Parathyroid adenoma (tissue), 2 donors: ENCODE data around the gene PAX7.
"Not testable (repeated sequence)": the region's sequence is repeated elsewhere in the genome, so short reads cannot be mapped to it uniquely, and the experiment has no call there.

Source experiments
- H2AFZ ChIP-seq: fragments of 300-600 bp; sonication (generic); one replicate; pipeline ENCODE4 v1.7.0; 2017; ENCODE audit warnings: antibody characterized with exemption, mild to moderate bottlenecking
- H3K27ac ChIP-seq: fragments of 300-600 bp; sonication (generic); one replicate; pipeline ENCODE4 v1.7.0; 2017
- H3K27me3 ChIP-seq: fragments of 300-600 bp; sonication (generic); one replicate; pipeline ENCODE4 v1.7.0; 2017; ENCODE audit warnings: low read length; ENCODE audit not compliant: control insufficient read depth, insufficient read depth
- H3K36me3 ChIP-seq: fragments of 300-600 bp; sonication (generic); one replicate; pipeline ENCODE4 v1.7.0; 2017; ENCODE audit warnings: low read length; ENCODE audit not compliant: control insufficient read depth, insufficient read depth
- H3K4me1 ChIP-seq: fragments of 300-600 bp; sonication (generic); one replicate; pipeline ENCODE4 v1.7.0; 2017; ENCODE audit warnings: control low read depth
- H3K4me2 ChIP-seq: fragments of 300-600 bp; sonication (generic); one replicate; pipeline ENCODE4 v1.7.0; 2017; ENCODE audit warnings: low read length
- H3K4me3 ChIP-seq: fragments of 300-600 bp; sonication (generic); one replicate; pipeline ENCODE4 v1.7.0; 2017; ENCODE audit warnings: low read depth, low read length
- H3K79me2 ChIP-seq: fragments of 300-600 bp; sonication (generic); one replicate; pipeline ENCODE4 v1.7.0; 2017; ENCODE audit warnings: control low read depth
- H3K9ac ChIP-seq: fragments of 300-600 bp; sonication (generic); one replicate; pipeline ENCODE4 v1.7.0; 2017; ENCODE audit warnings: mild to moderate bottlenecking
- H3K9me3 ChIP-seq: fragments of 300-600 bp; sonication (generic); one replicate; pipeline ENCODE4 v1.7.0; 2017; ENCODE audit warnings: low read length; ENCODE audit not compliant: control insufficient read depth
- CTCF ChIP-seq: fragments of 300-600 bp; sonication (generic); IDR thresholded peaks from one replicate; pipeline ENCODE4 v1.7.0; 2017; ENCODE audit warnings: antibody characterized with exemption, mild to moderate bottlenecking
- donor health status: primary hyperparathyroidism.

PAX7 gene

GRCh38 chr1:18765725-18766124 is 135.1 kb downstream of the PAX7 start:
- no peaks in the 10 kb centered on the region for H3K27me3 ChIP-seq

DNA sequence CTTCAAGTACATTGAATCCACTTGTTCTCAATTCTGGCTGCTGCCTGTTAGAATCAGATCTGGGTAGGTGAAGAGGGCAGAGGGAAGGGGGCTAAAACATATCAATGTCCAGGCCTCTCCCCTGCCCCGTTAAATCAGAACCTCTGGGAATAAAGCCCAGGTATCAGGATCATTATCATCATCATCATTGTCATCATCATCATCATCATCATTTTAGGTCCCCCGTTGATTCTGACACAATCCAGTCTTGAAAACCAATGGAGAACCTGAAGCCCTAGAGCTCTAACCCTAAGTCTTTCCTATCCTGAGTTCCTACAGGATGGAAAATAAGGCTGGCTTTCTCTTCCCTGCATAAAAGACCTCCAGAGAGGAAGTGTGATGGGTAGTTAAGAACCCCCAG is 135.7 kb downstream of the PAX7 start:
- Histone ChIP-seq H3K36me3 (no peaks in the 10 kb centered on the region), H3K4me3 (no peak overlapping the region), H3K9ac (no peak overlapping the region), H2AFZ (no peak overlapping the region), H3K27me3 (no peaks in the 10 kb centered on the region), H3K9me3 (no peaks in the 10 kb centered on the region), H3K4me2 (no peak overlapping the region), H3K27ac (no peak overlapping the region), H3K4me1 (no peaks in the 10 kb centered on the region), H3K79me2 (no peaks in the 10 kb centered on the region)
- no peak for TF ChIP-seq CTCF

More at GRCh38 chr1:18765725-18766124, 135.1 kb downstream of the PAX7 start:
- H2AFZ ChIP-seq, result no peak overlapping the region
- H3K9me3 ChIP-seq, result no peaks in the 10 kb centered on the region
- no peak overlapping the region for H3K4me2 ChIP-seq
- no peaks in the 10 kb centered on the region for H3K4me1 ChIP-seq
- H3K79me2 ChIP-seq, result no peaks in the 10 kb centered on the region
- no peak overlapping the region for H3K9ac ChIP-seq
- no peak overlapping the region for H3K27ac ChIP-seq
- no peak overlapping the region for H3K4me3 ChIP-seq
- TF ChIP-seq CTCF, result no peak
- no peaks in the 10 kb centered on the region for H3K36me3 ChIP-seq

- H3K4me3 ChIP-seq, H3K4me2 ChIP-seq, H3K27ac ChIP-seq, H3K9me3 ChIP-seq, H3K9ac ChIP-seq, H3K27me3 ChIP-seq, H3K36me3 ChIP-seq, H2AFZ ChIP-seq, H3K79me2 ChIP-seq, H3K4me1 ChIP-seq: not testable (repeated sequence)
Observed at GRCh38 chr1:18767576-18767975, 136.9 kb downstream of the PAX7 start.

DNA sequence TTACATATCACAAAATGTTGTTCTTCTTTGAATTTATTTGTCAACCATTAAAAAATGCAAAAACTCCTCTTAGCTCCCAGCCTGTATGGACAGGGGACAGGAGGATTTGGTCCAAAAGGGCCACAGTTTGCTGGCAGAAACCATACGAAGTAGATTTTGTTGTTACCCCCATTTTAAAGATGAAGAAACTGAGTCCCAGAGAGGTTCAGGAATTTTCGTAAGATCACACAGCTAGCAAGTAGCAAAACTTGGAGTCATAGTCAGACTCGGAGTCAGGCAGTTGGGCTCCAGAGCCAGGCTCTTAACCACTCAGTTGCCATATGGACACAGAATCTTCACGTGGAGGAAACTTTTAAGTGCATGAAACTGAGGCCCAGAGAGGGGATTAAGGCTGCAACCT is 137.4 kb downstream of the PAX7 start:
- Histone ChIP-seq H3K4me2 (no peak overlapping the region), H3K36me3 (no peaks in the 10 kb centered on the region), H3K27me3 (no peaks in the 10 kb centered on the region)

DNA sequence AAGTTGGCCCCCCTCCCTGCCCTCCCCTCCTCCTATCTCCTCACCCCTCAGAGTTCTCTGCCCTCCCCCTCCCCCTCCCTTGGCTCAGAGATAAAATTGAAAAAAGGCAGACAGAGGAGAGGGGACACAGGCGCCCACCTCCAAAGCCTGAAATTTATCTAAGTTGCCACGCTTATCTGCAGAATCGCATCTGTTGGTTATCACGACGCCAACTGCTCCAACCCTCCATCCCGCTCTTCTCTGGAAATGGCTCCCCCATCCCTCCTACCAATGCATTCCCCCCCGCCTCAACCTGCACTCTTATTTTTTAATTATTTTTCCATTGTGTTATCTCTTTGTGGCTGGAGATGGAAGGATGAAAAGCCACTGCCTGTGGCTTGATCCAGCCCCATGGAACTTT is 138.5 kb downstream of the PAX7 start:
- H3K9ac ChIP-seq, result no peak overlapping the region
- no peak overlapping the region for H2AFZ ChIP-seq
- no peaks in the 10 kb centered on the region for H3K36me3 ChIP-seq
- H3K9me3 ChIP-seq, result no peaks in the 10 kb centered on the region
- TF ChIP-seq CTCF, result no peak
- no peak overlapping the region for H3K4me2 ChIP-seq
- H3K79me2 ChIP-seq, result no peaks in the 10 kb centered on the region
- no peaks in the 10 kb centered on the region for H3K27me3 ChIP-seq
- H3K4me3 ChIP-seq, result no peak overlapping the region
- no peaks in the 10 kb centered on the region for H3K4me1 ChIP-seq
- H3K27ac ChIP-seq, result no peak overlapping the region

More for the DNA sequence above, 137.4 kb downstream of the PAX7 start:
- no peak for TF ChIP-seq CTCF
- Histone ChIP-seq H3K4me1 (no peaks in the 10 kb centered on the region), H3K4me3 (no peak overlapping the region), H3K9ac (no peak overlapping the region), H3K27ac (no peak overlapping the region), H2AFZ (no peak overlapping the region), H3K79me2 (no peaks in the 10 kb centered on the region), H3K9me3 (no peaks in the 10 kb centered on the region)
